ENCODE measurements around the gene SPG7.

- TF ChIP-seq POLR2A (IDR thresholded peaks at IDR 0.05; ENCODE audit: extremely low read depth, insufficient read length): no peak
- no peak for TF ChIP-seq CTCF (IDR thresholded peaks at IDR 0.05; ENCODE audit: low read depth, low read length)
- TF ChIP-seq, protein P1, sequence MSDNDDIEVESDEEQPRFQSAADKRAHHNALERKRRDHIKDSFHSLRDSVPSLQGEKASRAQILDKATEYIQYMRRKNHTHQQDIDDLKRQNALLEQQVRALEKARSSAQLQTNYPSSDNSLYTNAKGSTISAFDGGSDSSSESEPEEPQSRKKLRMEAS (IDR thresholded peaks at IDR 0.05; ENCODE audit: low read depth, low read length): no peak
- no peak for TF ChIP-seq MYC (IDR thresholded peaks at IDR 0.05; ENCODE audit: low read depth, low read length)
Observed at GRCh38 chr16:89604764-89605163, 96.6 kb downstream of the SPG7 start.

Data from NB4 (cell line).